Measurements from ENCODE around the gene C19orf67.

C19orf67 gene

GRCh38 chr19:14110650-14111049 lies 25.1 kb upstream of the C19orf67 start:
- no peak for DNase-seq

GRCh38 chr19:14107581-14108461 lies 22.2 kb upstream of the C19orf67 start:
- DNase-seq, result peak in 6 of 51 donors; percentile 13 to 48 (median 26)

- no peak for DNase-seq
Observed at GRCh38 chr19:14106840-14107239, 21.3 kb upstream of the C19orf67 start.

GRCh38 chr19:14105680-14106079 lies 20.1 kb upstream of the C19orf67 start:
- DNase-seq, result no peak

GRCh38 chr19:14103310-14103709 lies 17.7 kb upstream of the C19orf67 start:
- DNase-seq, result no peak

- DNase-seq, result no peak
Observed at GRCh38 chr19:14102756-14103155, 17.2 kb upstream of the C19orf67 start.

- no peak for DNase-seq
Observed at GRCh38 chr19:14102102-14102696, 16.6 kb upstream of the C19orf67 start.

- DNase-seq, result no peak
Observed at GRCh38 chr19:14101003-14101545, 15.5 kb upstream of the C19orf67 start.

GRCh38 chr19:14097532-14098151 lies 12.1 kb upstream of the C19orf67 start:
- DNase-seq, result no peak

GRCh38 chr19:14096272-14096992 lies 10.8 kb upstream of the C19orf67 start:
- DNase-seq, result no peak

GRCh38 chr19:14094854-14095253 lies 9.3 kb upstream of the C19orf67 start:
- DNase-seq, result no peak

- no peak for DNase-seq
Observed at GRCh38 chr19:14093117-14093823, 7.7 kb upstream of the C19orf67 start.

GRCh38 chr19:14091813-14092462 lies 6.4 kb upstream of the C19orf67 start:
- DNase-seq, result peak in 4 of 51 donors; percentile 18 to 53 (median 38)

GRCh38 chr19:14091081-14091812 lies 5.7 kb upstream of the C19orf67 start:
- DNase-seq, result peak in 42 of 51 donors; percentile 43 to 92 (median 80)

GRCh38 chr19:14090509-14091080 lies 5.0 kb upstream of the C19orf67 start, which contains the start of gene SAMD1:
SAMD1 (minus strand) TSS chr19:14090751.
- DNase-seq, result peak in 48 of 51 donors; percentile 29 to 92 (median 81)

GRCh38 chr19:14089662-14090508 lies 4.3 kb upstream of the C19orf67 start:
- DNase-seq, result peak in 19 of 51 donors; percentile 9 to 66 (median 40)

GRCh38 chr19:14089412-14089661 lies 3.8 kb upstream of the C19orf67 start:
- DNase-seq, result no peak

Measured in hypothalamus (tissue), 51 donors.